Glutamatergic neuron (in vitro differentiated cells): ENCODE results near the gene ZBTB44. TPM values are rescaled to one million over a fixed set of nuclear protein-coding genes. Genes with fewer than 3 reads are reported as not detected.

Source experiments
- DNase-seq: peaks from one replicate; pipeline ENCODE4 v3.0.0; 2022
- H3K27ac Mint-ChIP-seq: one replicate; pipeline ENCODE4 v1.8.0; 2020; ENCODE audit warnings: mild to moderate bottlenecking, mixed read lengths, inconsistent platforms; ENCODE audit not compliant: unreplicated experiment
- H3K27me3 Mint-ChIP-seq: one replicate; pipeline ENCODE4 v1.8.0; 2020; ENCODE audit warnings: mild to moderate bottlenecking, moderate library complexity, mixed read lengths, inconsistent platforms; ENCODE audit not compliant: unreplicated experiment
- H3K36me3 Mint-ChIP-seq: one replicate; pipeline ENCODE4 v1.8.0; 2020; ENCODE audit warnings: mild to moderate bottlenecking, mixed read lengths, inconsistent platforms; ENCODE audit not compliant: unreplicated experiment
- H3K4me1 Mint-ChIP-seq: one replicate; pipeline ENCODE4 v1.8.0; 2020; ENCODE audit warnings: mild to moderate bottlenecking, low read depth, mixed read lengths, inconsistent platforms; ENCODE audit not compliant: unreplicated experiment
- H3K4me3 Mint-ChIP-seq: one replicate; pipeline ENCODE4 v1.8.0; 2020; ENCODE audit warnings: mild to moderate bottlenecking, mixed read lengths, inconsistent platforms; ENCODE audit not compliant: unreplicated experiment
- H3K9me3 Mint-ChIP-seq: one replicate; pipeline ENCODE4 v1.8.0; 2020; ENCODE audit warnings: mild to moderate bottlenecking, moderate library complexity, mixed read lengths, inconsistent platforms; ENCODE audit not compliant: unreplicated experiment
- CTCF ChIP-seq: fragments of 200-600 bp; sonication (generic); IDR thresholded peaks from one replicate; pipeline ENCODE4 v1.5.0; 2021; ENCODE audit not compliant: partially characterized antibody, unreplicated experiment
- total RNA-seq: library from RNA; stranded (reverse); fragmentation: NEBNext Ultra II Directional; extraction: Animal tissue kit (Norgen Biotek cat#: 25700); gene quantifications from one replicate; pipeline ENCODE4 v1.2.1, GENCODE V29; 2021; ENCODE audit not compliant: unreplicated experiment

ZBTB44 gene
- total RNA-seq, 1 donor from 2014 or later = 23.3 TPM

DNA sequence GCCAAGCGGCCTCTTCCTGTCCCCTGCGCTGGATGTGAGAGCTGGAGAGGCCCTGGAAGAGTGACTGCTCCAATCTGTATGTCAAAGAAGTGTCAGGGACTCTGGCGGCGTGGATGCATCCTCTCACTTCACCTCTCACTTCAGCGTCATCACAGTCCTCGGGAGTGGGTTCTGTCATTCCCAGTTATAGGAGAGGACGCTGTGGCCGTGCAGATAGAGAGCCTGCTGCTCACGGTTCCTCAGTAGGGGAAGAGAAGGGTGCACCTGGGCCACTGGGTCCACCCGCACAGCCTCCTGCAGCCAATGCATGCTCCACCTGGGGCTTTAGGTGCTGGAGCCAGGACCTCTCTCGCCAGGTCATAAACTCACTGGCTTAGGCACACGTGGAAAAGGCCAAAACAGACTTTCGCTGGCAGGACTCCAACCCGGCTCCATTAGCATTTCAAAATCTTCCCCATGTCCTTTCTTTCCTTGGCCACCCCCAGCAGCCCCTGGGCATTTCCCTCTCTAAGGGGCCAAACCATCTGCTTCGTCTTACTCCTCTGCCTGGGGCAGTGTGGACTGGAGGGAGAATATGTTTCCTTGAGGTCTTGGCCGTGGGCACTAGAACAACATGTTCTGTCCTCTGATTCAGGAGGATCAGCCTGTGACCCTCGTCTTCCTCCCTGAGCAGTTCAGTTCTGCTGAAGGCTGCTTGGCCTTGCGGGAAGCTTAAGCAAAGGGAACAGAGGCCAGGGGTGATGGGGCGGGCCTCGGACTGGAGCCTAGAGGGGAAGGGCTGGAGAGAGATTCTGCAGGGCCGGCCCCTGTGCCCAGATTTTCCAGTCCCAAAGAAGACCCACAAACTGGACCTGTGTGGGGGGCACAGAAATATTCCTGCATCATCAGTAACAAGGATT is 97.3 kb downstream of the ZBTB44 start:
- DNase-seq = no peak
- Mint-ChIP-seq H3K4me3 (no peak overlapping the region), H3K27ac (no peak overlapping the region), H3K27me3 (peaks cover 10% of the 10 kb centered on the region), H3K36me3 (no peaks in the 10 kb centered on the region), H3K4me1 (peaks cover 10% of the 10 kb centered on the region), H3K9me3 (peaks cover 6% of the 10 kb centered on the region)
- no peak for TF ChIP-seq CTCF

- DNase-seq = no peak
Measured at GRCh38 chr11:130216591-130217132, 98.1 kb downstream of the ZBTB44 start.

GRCh38 chr11:130216221-130216550 is 98.5 kb downstream of the ZBTB44 start:
- Mint-ChIP-seq H3K9me3 (peaks cover 6% of the 10 kb centered on the region), H3K27ac (no peak overlapping the region), H3K4me3 (no peak overlapping the region), H3K36me3 (no peaks in the 10 kb centered on the region), H3K27me3 (peaks cover 12% of the 10 kb centered on the region), H3K4me1 (peaks cover 22% of the 10 kb centered on the region)
- TF ChIP-seq CTCF = no peak
- no peak for DNase-seq

More at GRCh38 chr11:130216591-130217132, 98.1 kb downstream of the ZBTB44 start:
- Mint-ChIP-seq H3K9me3 (peaks cover 6% of the 10 kb centered on the region), H3K27ac (no peak overlapping the region), H3K4me1 (peaks cover 17% of the 10 kb centered on the region), H3K4me3 (no peak overlapping the region), H3K36me3 (no peaks in the 10 kb centered on the region), H3K27me3 (peaks cover 11% of the 10 kb centered on the region)
- no peak for TF ChIP-seq CTCF

DNA sequence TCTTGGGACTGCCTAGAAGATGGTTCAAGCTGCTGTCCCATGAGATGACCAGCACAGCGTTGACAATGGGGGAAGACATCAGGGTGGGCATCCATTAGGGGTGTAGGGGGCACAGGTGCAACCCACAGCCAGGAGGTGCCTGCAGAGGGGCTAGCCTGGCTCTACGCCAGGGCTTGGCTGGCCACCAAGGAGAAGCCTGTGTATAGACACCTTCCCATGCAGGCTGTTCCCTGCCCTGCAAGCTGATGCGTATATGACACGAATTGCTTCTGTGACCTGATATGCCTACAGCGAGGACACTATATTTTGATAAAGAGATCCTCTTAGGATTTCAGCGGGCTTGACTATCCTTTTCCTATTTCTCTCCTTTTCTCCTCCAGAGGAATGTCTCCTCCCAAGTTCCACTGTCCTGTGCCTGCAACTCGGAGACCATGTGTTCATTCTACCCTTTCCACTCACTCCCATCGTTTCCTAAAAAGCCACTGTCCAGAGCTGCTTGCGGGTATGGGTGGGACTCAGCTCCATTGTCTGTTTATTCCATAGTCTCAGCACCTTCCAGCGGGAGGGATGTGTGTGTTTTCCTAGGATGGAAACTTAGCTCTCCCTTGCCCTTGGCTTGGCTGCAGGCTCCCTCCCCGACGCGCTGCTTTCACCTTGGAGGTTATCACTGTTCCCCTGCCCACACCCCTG is 99.0 kb downstream of the ZBTB44 start:
- H3K9me3 Mint-ChIP-seq = peaks cover 6% of the 10 kb centered on the region
- DNase-seq = no peak
- H3K4me3 Mint-ChIP-seq = no peak overlapping the region
- H3K27ac Mint-ChIP-seq = no peak overlapping the region
- no peaks in the 10 kb centered on the region for H3K36me3 Mint-ChIP-seq
- H3K4me1 Mint-ChIP-seq = peaks cover 24% of the 10 kb centered on the region
- no peak for TF ChIP-seq CTCF
- peaks cover 10% of the 10 kb centered on the region for H3K27me3 Mint-ChIP-seq
